Measurements from ENCODE around the gene NDUFS8. TPM values are rescaled to one million over a fixed set of nuclear protein-coding genes. Genes with fewer than 3 reads are reported as not detected.

NDUFS8 gene
- polyA plus RNA-seq, 1 donor from 2014 or later: 169 TPM

DNA sequence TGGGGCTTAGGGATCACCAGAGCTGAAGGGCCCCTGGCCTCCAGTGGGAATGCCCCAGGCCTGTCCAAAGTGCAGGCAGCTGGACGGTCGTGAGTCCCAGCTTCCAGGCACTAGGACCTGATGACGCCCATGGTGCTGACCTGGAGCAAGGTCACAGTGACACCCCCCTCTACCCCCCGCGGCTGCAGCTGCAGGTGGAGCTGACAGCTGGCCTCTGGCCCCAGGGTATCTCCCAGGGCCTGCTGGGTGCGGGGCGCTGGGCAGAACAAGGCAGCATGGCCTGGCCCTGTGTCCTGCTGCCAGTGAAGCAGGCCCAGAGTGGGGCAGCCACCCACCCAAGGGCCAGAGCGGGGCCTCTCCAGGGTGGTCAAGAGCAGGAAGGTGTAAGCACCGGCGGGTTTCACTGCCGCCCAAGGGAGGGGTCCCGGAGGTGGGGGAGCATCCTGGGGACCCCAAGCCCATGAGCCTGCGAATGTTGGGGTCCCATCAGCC lies 7.8 kb downstream of the NDUFS8 start (continued):
- TF ChIP-seq, protein P1, sequence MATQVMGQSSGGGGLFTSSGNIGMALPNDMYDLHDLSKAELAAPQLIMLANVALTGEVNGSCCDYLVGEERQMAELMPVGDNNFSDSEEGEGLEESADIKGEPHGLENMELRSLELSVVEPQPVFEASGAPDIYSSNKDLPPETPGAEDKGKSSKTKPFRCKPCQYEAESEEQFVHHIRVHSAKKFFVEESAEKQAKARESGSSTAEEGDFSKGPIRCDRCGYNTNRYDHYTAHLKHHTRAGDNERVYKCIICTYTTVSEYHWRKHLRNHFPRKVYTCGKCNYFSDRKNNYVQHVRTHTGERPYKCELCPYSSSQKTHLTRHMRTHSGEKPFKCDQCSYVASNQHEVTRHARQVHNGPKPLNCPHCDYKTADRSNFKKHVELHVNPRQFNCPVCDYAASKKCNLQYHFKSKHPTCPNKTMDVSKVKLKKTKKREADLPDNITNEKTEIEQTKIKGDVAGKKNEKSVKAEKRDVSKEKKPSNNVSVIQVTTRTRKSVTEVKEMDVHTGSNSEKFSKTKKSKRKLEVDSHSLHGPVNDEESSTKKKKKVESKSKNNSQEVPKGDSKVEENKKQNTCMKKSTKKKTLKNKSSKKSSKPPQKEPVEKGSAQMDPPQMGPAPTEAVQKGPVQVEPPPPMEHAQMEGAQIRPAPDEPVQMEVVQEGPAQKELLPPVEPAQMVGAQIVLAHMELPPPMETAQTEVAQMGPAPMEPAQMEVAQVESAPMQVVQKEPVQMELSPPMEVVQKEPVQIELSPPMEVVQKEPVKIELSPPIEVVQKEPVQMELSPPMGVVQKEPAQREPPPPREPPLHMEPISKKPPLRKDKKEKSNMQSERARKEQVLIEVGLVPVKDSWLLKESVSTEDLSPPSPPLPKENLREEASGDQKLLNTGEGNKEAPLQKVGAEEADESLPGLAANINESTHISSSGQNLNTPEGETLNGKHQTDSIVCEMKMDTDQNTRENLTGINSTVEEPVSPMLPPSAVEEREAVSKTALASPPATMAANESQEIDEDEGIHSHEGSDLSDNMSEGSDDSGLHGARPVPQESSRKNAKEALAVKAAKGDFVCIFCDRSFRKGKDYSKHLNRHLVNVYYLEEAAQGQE (IDR thresholded peaks at IDR 0.05; ENCODE audit: borderline replicate concordance): no peak

DNA sequence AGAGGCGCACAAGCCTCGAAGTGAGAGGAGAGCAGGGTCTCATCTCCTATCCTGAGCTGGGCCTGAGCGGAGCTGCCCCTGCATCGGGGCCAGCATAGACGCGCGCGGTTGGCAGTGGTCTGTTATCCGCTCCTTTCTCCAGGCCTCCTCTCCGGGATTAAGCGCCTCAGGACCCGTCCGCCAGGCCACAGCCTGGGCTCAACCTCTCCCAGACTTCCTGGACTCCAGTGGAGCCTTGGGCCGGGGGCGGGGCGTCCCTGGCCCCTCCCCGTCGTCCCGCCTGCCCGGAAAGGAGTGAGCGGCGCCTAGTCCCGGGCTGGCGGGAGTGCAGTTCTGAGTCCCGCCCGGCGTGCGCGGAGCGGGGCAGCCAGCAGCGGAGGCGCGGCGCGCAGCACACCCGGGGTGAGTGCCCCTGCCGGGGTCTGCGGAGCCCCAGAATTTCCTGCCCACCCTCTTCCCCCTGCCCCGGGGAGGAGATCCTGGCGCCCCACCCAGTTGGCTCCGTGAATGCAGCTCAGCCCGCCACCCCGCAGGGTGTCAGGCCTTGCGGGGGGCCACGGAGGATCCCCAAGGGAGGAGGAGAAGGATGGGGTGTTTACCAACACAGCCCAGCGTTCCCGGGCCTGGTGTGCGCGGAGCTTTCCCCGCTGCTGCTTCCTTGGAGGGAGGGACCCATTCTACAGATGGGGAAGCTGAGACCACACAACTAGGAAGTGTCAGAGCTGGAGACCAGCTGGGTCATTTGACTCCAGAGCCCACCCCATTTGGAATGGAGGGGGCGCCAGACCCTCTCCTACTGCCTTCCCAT lies 8.4 kb downstream of the NDUFS8 start, which contains the start of gene TCIRG1:
Gene TCIRG1 (plus strand): TSS at position 308 of the 808 bp plus-strand sequence. CDS start 2,247 bp downstream, outside the sequence.
- H3K79me2 ChIP-seq (replicated peaks; ENCODE audit: insufficient read depth, low read length): no peaks in the 10 kb centered on the region
- no peak within 1 kb of the TSS for H3K4me3 ChIP-seq (ENCODE audit: low read length)

More for the DNA sequence above, 8.4 kb downstream of the NDUFS8 start, which contains the start of gene TCIRG1:
- H3F3A ChIP-seq (ENCODE audit: insufficient read depth, low read length, poor library complexity, severe bottlenecking): no peaks in the 10 kb centered on the region
- no peak within 1 kb of the TSS for H3K9ac ChIP-seq (ENCODE audit: low read length)
- H3K9me3 ChIP-seq (ENCODE audit: low read length): no peaks in the 10 kb centered on the region
- H3K27ac ChIP-seq (ENCODE audit: low read length): no peak within 1 kb of the TSS
- TF ChIP-seq TAF1 (IDR thresholded peaks at IDR 0.05; ENCODE audit: low read depth) (no peak), RAD21 (conservative IDR thresholded peaks at IDR 0.05) (no peak), MXI1 (conservative IDR thresholded peaks at IDR 0.05; ENCODE audit: poor library complexity, severe bottlenecking) (no peak)
- TF ChIP-seq, protein P2, sequence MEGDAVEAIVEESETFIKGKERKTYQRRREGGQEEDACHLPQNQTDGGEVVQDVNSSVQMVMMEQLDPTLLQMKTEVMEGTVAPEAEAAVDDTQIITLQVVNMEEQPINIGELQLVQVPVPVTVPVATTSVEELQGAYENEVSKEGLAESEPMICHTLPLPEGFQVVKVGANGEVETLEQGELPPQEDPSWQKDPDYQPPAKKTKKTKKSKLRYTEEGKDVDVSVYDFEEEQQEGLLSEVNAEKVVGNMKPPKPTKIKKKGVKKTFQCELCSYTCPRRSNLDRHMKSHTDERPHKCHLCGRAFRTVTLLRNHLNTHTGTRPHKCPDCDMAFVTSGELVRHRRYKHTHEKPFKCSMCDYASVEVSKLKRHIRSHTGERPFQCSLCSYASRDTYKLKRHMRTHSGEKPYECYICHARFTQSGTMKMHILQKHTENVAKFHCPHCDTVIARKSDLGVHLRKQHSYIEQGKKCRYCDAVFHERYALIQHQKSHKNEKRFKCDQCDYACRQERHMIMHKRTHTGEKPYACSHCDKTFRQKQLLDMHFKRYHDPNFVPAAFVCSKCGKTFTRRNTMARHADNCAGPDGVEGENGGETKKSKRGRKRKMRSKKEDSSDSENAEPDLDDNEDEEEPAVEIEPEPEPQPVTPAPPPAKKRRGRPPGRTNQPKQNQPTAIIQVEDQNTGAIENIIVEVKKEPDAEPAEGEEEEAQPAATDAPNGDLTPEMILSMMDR (IDR thresholded peaks at IDR 0.05; ENCODE audit: poor library complexity, severe bottlenecking): no peak
- TF ChIP-seq, protein P1 (IDR thresholded peaks at IDR 0.05; ENCODE audit: borderline replicate concordance): no peak
- no peak within 1 kb of the TSS for H2AFZ ChIP-seq (ENCODE audit: low read depth, low read length)
- H4K20me1 ChIP-seq (ENCODE audit: insufficient read depth): no peaks in the 10 kb centered on the region
- no peaks in the 10 kb centered on the region for H3K27me3 ChIP-seq (ENCODE audit: insufficient read depth, low read depth, low read length)
- H3K4me2 ChIP-seq (ENCODE audit: low read length): no peak within 1 kb of the TSS
- no peaks in the 10 kb centered on the region for H3K36me3 ChIP-seq (ENCODE audit: insufficient read depth, low read length)
- H3K9me2 ChIP-seq (ENCODE audit: insufficient read depth, low read length): no peaks in the 10 kb centered on the region

Measured in neural cell (in vitro differentiated cells).